PC-3 (cell line): ENCODE data around the gene MSI2.

Experiments
- CTCF ChIP-seq: fragments of 300-600 bp; sonication (generic); conservative IDR thresholded peaks from 2 replicates; pipeline ENCODE4 v1.5.1; 2017; ENCODE audit warnings: antibody characterized with exemption, low read depth, mild to moderate bottlenecking, low read length
- EZH2 ChIP-seq: fragments of 300-600 bp; sonication (generic); IDR thresholded peaks from one replicate; pipeline ENCODE4 v1.6.1; 2017; ENCODE audit warnings: antibody characterized with exemption, mild to moderate bottlenecking, low read length; ENCODE audit not compliant: unreplicated experiment
- EZH2phosphoT487 ChIP-seq: fragments of 300-600 bp; sonication (generic); IDR thresholded peaks from 2 replicates; pipeline ENCODE4 v1.6.1; 2018; ENCODE audit warnings: mild to moderate bottlenecking, antibody characterized with exemption, low read length, borderline replicate concordance

GRCh38 chr17:57423541-57423940 lies 167.2 kb downstream of the MSI2 start:
- no peak for TF ChIP-seq CTCF
- no peak for TF ChIP-seq EZH2phosphoT487
- TF ChIP-seq EZH2: no peak
